ENCODE measurements around the gene S100A10.

DNA sequence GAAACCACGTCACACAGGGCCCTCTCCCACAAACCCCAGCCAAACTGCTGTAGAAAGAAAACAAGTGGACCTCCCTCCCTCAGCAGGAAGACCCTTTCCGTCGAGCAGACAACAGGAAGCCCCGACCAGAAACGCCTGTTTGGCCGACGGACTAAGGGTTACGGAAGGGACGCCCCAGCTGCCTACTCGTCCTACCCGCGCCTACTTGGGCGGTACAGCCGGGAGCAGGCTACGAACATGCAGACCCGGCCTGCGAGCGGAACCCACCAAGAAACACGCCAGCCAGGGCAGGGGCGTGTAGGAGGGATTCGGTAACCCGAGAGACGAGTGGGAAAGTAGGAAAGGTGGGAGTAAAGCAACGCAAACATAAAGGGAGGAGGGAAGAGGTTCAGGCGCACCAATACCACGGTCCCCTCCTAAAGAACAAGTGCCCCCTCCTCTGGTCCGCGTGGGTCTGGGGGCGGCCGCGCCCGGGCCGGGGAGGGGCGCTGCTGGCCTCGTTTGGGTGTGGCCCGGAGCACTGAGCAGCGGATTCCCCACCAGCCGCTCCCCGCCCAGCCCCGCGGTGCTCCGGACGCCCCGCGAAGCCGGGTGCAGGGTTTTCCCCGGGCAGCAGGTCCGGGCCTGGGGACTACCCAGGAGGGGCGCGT, 450 bp downstream of the S100A10 start:
- TF ChIP-seq, protein P1, sequence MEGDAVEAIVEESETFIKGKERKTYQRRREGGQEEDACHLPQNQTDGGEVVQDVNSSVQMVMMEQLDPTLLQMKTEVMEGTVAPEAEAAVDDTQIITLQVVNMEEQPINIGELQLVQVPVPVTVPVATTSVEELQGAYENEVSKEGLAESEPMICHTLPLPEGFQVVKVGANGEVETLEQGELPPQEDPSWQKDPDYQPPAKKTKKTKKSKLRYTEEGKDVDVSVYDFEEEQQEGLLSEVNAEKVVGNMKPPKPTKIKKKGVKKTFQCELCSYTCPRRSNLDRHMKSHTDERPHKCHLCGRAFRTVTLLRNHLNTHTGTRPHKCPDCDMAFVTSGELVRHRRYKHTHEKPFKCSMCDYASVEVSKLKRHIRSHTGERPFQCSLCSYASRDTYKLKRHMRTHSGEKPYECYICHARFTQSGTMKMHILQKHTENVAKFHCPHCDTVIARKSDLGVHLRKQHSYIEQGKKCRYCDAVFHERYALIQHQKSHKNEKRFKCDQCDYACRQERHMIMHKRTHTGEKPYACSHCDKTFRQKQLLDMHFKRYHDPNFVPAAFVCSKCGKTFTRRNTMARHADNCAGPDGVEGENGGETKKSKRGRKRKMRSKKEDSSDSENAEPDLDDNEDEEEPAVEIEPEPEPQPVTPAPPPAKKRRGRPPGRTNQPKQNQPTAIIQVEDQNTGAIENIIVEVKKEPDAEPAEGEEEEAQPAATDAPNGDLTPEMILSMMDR (conservative IDR thresholded peaks at IDR 0.05) = no peak
- TF ChIP-seq EZH2 (IDR thresholded peaks at IDR 0.05; ENCODE audit: low read depth) = no peak

Measured in PC-9 (cell line).